Measurements from ENCODE around the gene PXN.

DNA sequence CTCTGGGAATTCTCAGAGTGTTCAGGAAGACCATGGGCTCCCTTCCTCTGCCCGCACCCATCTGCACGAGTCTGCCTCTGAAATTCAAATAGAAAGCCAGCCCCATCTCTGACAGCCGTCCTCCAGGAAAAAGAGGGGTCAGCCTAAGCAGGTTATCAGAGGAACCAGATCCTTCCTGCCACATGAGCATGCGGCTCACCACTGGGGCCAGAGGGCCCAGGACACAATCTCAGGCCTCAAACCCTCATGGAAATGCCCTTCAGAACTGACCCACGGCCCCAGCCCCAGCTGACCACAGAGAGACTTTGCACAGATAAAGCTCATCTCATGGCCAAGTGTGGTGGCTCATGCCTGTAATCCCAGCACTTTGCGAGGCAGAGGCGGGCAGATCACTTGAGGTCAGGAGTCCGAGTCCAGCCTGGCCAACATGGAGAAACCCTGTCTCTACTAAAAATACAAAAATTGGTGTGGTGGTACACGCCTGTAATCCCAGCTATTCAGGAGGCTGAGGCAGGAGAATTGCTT is 23.2 kb downstream of the PXN start:
- TF ChIP-seq ZFP41 (CRISPR knock-in tag; IDR thresholded peaks at IDR 0.05; ENCODE audit: borderline replicate concordance), result no peak
- no peak for TF ChIP-seq HOXA7 (CRISPR knock-in tag; IDR thresholded peaks at IDR 0.05)
- no peak for TF ChIP-seq POLR2A (IDR thresholded peaks at IDR 0.05; ENCODE audit: insufficient read depth in 1 of 2, low read depth in 2 of 2, low read length in 2 of 2)
- TF ChIP-seq FOXK1 (CRISPR knock-in tag; IDR thresholded peaks at IDR 0.05; ENCODE audit: borderline replicate concordance, low read depth), result no peak
- no peak for TF ChIP-seq MIXL1 (CRISPR knock-in tag; IDR thresholded peaks at IDR 0.05)
- no peak for TF ChIP-seq POLR2AphosphoS5 (IDR thresholded peaks at IDR 0.05; ENCODE audit: low read depth, low read length)
- TF ChIP-seq, protein P1, sequence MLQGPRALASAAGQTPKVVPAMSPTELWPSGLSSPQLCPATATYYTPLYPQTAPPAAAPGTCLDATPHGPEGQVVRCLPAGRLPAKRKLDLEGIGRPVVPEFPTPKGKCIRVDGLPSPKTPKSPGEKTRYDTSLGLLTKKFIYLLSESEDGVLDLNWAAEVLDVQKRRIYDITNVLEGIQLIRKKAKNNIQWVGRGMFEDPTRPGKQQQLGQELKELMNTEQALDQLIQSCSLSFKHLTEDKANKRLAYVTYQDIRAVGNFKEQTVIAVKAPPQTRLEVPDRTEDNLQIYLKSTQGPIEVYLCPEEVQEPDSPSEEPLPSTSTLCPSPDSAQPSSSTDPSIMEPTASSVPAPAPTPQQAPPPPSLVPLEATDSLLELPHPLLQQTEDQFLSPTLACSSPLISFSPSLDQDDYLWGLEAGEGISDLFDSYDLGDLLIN (CRISPR knock-in tag; IDR thresholded peaks at IDR 0.05; ENCODE audit: borderline replicate concordance), result no peak
- TF ChIP-seq CHD2 (IDR thresholded peaks at IDR 0.05; ENCODE audit: low read depth, low read length), result no peak

All from HepG2 (cell line).